Body of pancreas (tissue), 4 donors: Measurements from ENCODE around the gene GAB1.

Experiments used
- POLR2A ChIP-seq, 3 donors: fragments of 450-650 bp; IDR thresholded peaks; one replicate each; pipeline ENCODE4 v1.6.1; 2016; ENCODE audit warnings: antibody characterized with exemption in 3 of 3, mild to moderate bottlenecking in 2 of 3
- TF ChIP-seq, protein P1 (sequence below), 7 experiments: fragments of 450-650 bp in 4 of 7; fragments of 200-600 bp in 3 of 7; sonication (generic) in 3 of 7; IDR thresholded peaks; one replicate each; pipeline ENCODE4 v1.5.1; 2016 to 2019; ENCODE audit warnings: antibody characterized with exemption in 7 of 7

DNA sequence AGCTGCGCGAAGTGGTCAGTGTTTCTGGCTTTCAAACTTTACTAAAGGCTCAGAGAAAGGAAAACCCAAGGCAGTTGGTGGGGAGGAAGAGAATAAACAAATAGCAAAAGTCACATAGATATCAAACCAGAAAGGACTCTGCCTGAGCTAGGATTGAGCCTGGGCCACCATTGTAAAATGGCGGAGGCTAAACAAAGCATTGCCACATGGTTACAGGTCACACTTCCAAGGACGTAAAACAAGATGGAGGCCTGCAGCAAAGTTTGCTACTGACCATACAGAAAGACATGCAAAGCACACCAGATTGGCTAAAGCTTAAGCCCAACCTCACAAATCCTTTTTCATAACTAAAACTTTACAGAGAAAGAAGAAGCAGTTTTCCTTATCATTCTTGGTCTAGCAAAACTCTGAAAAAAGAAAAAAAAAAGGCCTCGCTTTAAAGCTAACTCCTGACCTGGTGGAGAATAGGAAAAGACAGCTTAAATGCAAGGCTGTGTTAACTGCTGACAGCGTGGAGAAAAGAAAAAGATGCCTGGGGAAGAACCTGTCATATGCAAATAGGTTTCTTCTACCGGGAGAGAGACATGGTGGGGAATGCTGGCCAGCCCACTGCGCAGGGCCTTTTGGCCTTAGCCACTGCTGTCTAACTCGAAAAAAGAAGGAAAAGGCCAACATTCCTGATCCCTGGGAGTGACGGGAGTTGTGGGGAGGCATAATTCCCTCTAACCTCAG is 95.0 kb downstream of the GAB1 start:
- TF ChIP-seq, protein P1, sequence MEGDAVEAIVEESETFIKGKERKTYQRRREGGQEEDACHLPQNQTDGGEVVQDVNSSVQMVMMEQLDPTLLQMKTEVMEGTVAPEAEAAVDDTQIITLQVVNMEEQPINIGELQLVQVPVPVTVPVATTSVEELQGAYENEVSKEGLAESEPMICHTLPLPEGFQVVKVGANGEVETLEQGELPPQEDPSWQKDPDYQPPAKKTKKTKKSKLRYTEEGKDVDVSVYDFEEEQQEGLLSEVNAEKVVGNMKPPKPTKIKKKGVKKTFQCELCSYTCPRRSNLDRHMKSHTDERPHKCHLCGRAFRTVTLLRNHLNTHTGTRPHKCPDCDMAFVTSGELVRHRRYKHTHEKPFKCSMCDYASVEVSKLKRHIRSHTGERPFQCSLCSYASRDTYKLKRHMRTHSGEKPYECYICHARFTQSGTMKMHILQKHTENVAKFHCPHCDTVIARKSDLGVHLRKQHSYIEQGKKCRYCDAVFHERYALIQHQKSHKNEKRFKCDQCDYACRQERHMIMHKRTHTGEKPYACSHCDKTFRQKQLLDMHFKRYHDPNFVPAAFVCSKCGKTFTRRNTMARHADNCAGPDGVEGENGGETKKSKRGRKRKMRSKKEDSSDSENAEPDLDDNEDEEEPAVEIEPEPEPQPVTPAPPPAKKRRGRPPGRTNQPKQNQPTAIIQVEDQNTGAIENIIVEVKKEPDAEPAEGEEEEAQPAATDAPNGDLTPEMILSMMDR (IDR thresholded peaks at IDR 0.05): no peak
- no peak for TF ChIP-seq POLR2A (IDR thresholded peaks at IDR 0.05)
